ENCODE measurements around the gene RHBDF1. TPM values are rescaled to one million over a fixed set of nuclear protein-coding genes. Genes with fewer than 3 reads are reported as not detected.

Gene RHBDF1
- polyA plus RNA-seq, 1 donor from 2014 or later = 0.21 TPM

DNA sequence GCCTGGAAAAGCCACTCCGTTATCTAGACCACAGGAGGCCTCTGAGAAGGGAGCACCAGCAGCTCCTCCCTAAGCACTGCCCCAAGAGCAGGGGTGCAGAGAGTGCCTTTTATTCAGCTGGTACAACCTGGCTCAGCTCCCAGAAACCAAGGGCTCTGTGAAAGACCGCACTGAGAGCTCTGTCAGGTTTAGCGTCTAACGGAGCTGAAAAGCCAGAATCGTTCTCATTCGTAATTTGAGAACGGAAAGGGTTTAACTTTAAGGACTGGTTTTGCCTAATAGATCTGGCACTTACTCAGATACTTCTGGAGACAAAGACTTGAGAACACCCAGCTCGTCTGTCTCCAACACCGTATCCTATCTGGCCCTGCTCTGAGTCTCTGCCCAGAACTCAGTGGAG lies 19.1 kb upstream of the RHBDF1 start:
- H3K9me3 ChIP-seq (ENCODE audit: low read length) = no peaks in the 10 kb centered on the region
- H4K20me1 ChIP-seq (ENCODE audit: insufficient read depth) = no peaks in the 10 kb centered on the region
- H3K79me2 ChIP-seq (replicated peaks; ENCODE audit: insufficient read depth, low read length) = no peaks in the 10 kb centered on the region
- H3K27ac ChIP-seq (ENCODE audit: low read length) = no peak overlapping the region
- H3K27me3 ChIP-seq (ENCODE audit: insufficient read depth, low read depth, low read length) = no peaks in the 10 kb centered on the region
- H2AFZ ChIP-seq (ENCODE audit: low read depth, low read length) = no peak overlapping the region
- TF ChIP-seq RAD21 (conservative IDR thresholded peaks at IDR 0.05) (no peak), EZH2 (IDR thresholded peaks at IDR 0.05; ENCODE audit: borderline replicate concordance, insufficient read depth, low read length, poor library complexity, severe bottlenecking) (no peak), TAF1 (IDR thresholded peaks at IDR 0.05; ENCODE audit: low read depth) (no peak), POLR2AphosphoS5 (IDR thresholded peaks at IDR 0.05) (no peak), MXI1 (conservative IDR thresholded peaks at IDR 0.05; ENCODE audit: poor library complexity, severe bottlenecking) (no peak), EP300 (conservative IDR thresholded peaks at IDR 0.05; ENCODE audit: poor library complexity, severe bottlenecking) (no peak), SMC3 (conservative IDR thresholded peaks at IDR 0.05; ENCODE audit: poor library complexity) (no peak)
- TF ChIP-seq, protein P1, sequence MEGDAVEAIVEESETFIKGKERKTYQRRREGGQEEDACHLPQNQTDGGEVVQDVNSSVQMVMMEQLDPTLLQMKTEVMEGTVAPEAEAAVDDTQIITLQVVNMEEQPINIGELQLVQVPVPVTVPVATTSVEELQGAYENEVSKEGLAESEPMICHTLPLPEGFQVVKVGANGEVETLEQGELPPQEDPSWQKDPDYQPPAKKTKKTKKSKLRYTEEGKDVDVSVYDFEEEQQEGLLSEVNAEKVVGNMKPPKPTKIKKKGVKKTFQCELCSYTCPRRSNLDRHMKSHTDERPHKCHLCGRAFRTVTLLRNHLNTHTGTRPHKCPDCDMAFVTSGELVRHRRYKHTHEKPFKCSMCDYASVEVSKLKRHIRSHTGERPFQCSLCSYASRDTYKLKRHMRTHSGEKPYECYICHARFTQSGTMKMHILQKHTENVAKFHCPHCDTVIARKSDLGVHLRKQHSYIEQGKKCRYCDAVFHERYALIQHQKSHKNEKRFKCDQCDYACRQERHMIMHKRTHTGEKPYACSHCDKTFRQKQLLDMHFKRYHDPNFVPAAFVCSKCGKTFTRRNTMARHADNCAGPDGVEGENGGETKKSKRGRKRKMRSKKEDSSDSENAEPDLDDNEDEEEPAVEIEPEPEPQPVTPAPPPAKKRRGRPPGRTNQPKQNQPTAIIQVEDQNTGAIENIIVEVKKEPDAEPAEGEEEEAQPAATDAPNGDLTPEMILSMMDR (IDR thresholded peaks at IDR 0.05; ENCODE audit: poor library complexity, severe bottlenecking) = no peak
- TF ChIP-seq, protein P2, sequence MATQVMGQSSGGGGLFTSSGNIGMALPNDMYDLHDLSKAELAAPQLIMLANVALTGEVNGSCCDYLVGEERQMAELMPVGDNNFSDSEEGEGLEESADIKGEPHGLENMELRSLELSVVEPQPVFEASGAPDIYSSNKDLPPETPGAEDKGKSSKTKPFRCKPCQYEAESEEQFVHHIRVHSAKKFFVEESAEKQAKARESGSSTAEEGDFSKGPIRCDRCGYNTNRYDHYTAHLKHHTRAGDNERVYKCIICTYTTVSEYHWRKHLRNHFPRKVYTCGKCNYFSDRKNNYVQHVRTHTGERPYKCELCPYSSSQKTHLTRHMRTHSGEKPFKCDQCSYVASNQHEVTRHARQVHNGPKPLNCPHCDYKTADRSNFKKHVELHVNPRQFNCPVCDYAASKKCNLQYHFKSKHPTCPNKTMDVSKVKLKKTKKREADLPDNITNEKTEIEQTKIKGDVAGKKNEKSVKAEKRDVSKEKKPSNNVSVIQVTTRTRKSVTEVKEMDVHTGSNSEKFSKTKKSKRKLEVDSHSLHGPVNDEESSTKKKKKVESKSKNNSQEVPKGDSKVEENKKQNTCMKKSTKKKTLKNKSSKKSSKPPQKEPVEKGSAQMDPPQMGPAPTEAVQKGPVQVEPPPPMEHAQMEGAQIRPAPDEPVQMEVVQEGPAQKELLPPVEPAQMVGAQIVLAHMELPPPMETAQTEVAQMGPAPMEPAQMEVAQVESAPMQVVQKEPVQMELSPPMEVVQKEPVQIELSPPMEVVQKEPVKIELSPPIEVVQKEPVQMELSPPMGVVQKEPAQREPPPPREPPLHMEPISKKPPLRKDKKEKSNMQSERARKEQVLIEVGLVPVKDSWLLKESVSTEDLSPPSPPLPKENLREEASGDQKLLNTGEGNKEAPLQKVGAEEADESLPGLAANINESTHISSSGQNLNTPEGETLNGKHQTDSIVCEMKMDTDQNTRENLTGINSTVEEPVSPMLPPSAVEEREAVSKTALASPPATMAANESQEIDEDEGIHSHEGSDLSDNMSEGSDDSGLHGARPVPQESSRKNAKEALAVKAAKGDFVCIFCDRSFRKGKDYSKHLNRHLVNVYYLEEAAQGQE (IDR thresholded peaks at IDR 0.05; ENCODE audit: borderline replicate concordance) = no peak
- H3K4me2 ChIP-seq (ENCODE audit: low read length) = no peak overlapping the region
- H3F3A ChIP-seq (ENCODE audit: insufficient read depth, low read length, poor library complexity, severe bottlenecking) = no peaks in the 10 kb centered on the region
- peaks cover under 1% of the 10 kb centered on the region for H3K36me3 ChIP-seq (ENCODE audit: insufficient read depth, low read length)
- no peak overlapping the region for H3K4me3 ChIP-seq (ENCODE audit: low read length)
- no peak overlapping the region for H3K9ac ChIP-seq (ENCODE audit: low read length)
- no peaks in the 10 kb centered on the region for H3K9me2 ChIP-seq (ENCODE audit: insufficient read depth, low read length)

DNA sequence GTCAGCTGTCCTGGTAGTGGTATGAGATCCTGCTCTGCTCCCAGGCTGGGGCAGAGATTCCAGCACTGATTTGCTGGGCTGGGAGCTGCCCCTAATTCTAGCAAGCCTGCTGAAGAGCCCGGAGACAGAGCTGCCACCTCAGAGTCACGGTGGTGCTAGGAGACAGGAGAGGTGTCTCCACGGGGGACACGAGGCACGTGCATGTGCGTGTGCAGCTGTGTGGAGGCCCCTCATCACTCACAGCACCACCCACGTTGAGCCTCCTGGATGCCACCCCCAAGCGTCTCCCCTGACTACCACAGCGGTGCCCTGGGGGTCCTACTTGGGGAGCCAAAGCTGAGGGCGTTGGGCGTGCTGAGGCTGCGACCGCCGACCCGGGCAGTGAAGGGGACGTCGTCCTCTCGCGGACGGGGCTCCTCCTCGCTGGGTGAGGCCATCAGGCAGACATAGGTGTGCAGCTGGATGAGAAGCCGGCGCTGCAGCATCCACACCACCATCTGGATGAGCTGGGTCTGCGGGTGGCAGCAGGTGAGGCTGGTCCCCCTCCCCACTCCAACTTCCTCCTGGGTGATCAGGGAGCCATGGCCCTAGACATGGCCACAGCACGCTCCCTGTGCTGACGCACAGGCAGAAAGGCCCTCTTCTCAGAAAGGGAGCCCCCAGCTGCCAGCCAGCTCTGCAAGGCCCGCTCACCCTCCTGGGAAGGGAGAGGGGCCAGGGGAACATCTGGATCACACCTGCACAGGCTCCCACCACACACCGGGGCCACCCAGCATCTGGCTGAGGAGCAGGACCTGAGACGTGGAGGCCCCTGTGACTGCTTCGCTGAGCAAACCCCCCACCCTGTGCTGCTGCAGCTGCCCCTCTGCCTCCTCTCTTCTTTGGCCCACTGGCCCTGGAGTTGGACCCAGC lies 17.2 kb upstream of the RHBDF1 start:
- H3K27me3 ChIP-seq (ENCODE audit: insufficient read depth, low read depth, low read length) = no peaks in the 10 kb centered on the region
- no peaks in the 10 kb centered on the region for H3K9me2 ChIP-seq (ENCODE audit: insufficient read depth, low read length)
- H3K9ac ChIP-seq (ENCODE audit: low read length) = no peak overlapping the region
- H3F3A ChIP-seq (ENCODE audit: insufficient read depth, low read length, poor library complexity, severe bottlenecking) = no peaks in the 10 kb centered on the region
- H2AFZ ChIP-seq (ENCODE audit: low read depth, low read length) = no peak overlapping the region
- H3K36me3 ChIP-seq (ENCODE audit: insufficient read depth, low read length) = peaks cover 7% of the 10 kb centered on the region
- H3K79me2 ChIP-seq (replicated peaks; ENCODE audit: insufficient read depth, low read length) = no peaks in the 10 kb centered on the region
- H3K4me3 ChIP-seq (ENCODE audit: low read length) = no peak overlapping the region
- H3K27ac ChIP-seq (ENCODE audit: low read length) = no peak overlapping the region
- no peaks in the 10 kb centered on the region for H3K9me3 ChIP-seq (ENCODE audit: low read length)
- H3K4me2 ChIP-seq (ENCODE audit: low read length) = no peak overlapping the region
- H4K20me1 ChIP-seq (ENCODE audit: insufficient read depth) = no peaks in the 10 kb centered on the region
- TF ChIP-seq MXI1 (conservative IDR thresholded peaks at IDR 0.05; ENCODE audit: poor library complexity, severe bottlenecking) = no peak
- no peak for TF ChIP-seq TAF1 (IDR thresholded peaks at IDR 0.05; ENCODE audit: low read depth)
- TF ChIP-seq, protein P2 (IDR thresholded peaks at IDR 0.05; ENCODE audit: borderline replicate concordance) = no peak
- TF ChIP-seq EP300 (conservative IDR thresholded peaks at IDR 0.05; ENCODE audit: poor library complexity, severe bottlenecking) = no peak
- TF ChIP-seq RAD21 (conservative IDR thresholded peaks at IDR 0.05) = no peak
- TF ChIP-seq EZH2 (IDR thresholded peaks at IDR 0.05; ENCODE audit: borderline replicate concordance, insufficient read depth, low read length, poor library complexity, severe bottlenecking) = no peak
- TF ChIP-seq SMC3 (conservative IDR thresholded peaks at IDR 0.05; ENCODE audit: poor library complexity) = no peak
- TF ChIP-seq POLR2AphosphoS5 (IDR thresholded peaks at IDR 0.05) = no peak
- TF ChIP-seq, protein P1 (IDR thresholded peaks at IDR 0.05; ENCODE audit: poor library complexity, severe bottlenecking) = no peak
